ENCODE results near the gene SYNPO.
A peak's percentile ranks its signal among the peaks of the same experiment; 100 is the strongest.

GRCh38 chr5:150609843-150610584 is 30.4 kb upstream of the SYNPO start:
- TF ChIP-seq POLR2A (IDR thresholded peaks at IDR 0.05; ENCODE audit: low read depth) = no peak
- peak; percentile 69 to 77 for TF ChIP-seq POLR2AphosphoS5 (IDR thresholded peaks at IDR 0.05)
- no peak for TF ChIP-seq CTCF (IDR thresholded peaks at IDR 0.05)
- TF ChIP-seq EP300 (IDR thresholded peaks at IDR 0.05) = no peak
